Neural progenitor cell (in vitro differentiated cells): ENCODE data around the gene SDCCAG8. TPM values are rescaled to one million over a fixed set of nuclear protein-coding genes. Genes with fewer than 3 reads are reported as not detected.

Experiments used
- DNase-seq: peaks from one replicate; pipeline ENCODE4 v3.0.0-alpha.2; 2016; ENCODE audit warnings: low spot score
- H2AFZ ChIP-seq: fragments of 200-600 bp; sonication (generic); replicated peaks from 2 replicates; pipeline ENCODE4 v1.6.1; 2016; ENCODE audit warnings: antibody characterized with exemption
- H3F3A ChIP-seq: fragments of 200-600 bp; sonication (generic); 2 replicates; pipeline ENCODE4 v1.6.1; 2016; ENCODE audit warnings: antibody characterized with exemption, low read depth
- H3K27ac ChIP-seq: fragments of 200-600 bp; sonication (generic); 2 replicates; pipeline ENCODE4 v1.5.1; 2016; ENCODE audit warnings: mild to moderate bottlenecking
- H3K27me3 ChIP-seq: fragments of 200-600 bp; sonication (generic); 2 replicates; pipeline ENCODE4 v1.6.1; 2016; ENCODE audit warnings: mild to moderate bottlenecking, moderate library complexity
- H3K36me3 ChIP-seq: fragments of 200-600 bp; sonication (generic); 2 replicates; pipeline ENCODE4 v1.5.1; 2016
- H3K4me1 ChIP-seq: fragments of 200-600 bp; sonication (generic); 2 replicates; pipeline ENCODE4 v1.6.1; 2016; ENCODE audit warnings: mixed run types
- H3K4me2 ChIP-seq: fragments of 200-600 bp; sonication (generic); 2 replicates; pipeline ENCODE4 v1.6.1; 2016
- H3K4me3 ChIP-seq: fragments of 200-600 bp; sonication (generic); 2 replicates; pipeline ENCODE4 v1.5.1; 2016
- H3K79me2 ChIP-seq: fragments of 200-600 bp; sonication (generic); 2 replicates; pipeline ENCODE4 v1.6.1; 2016; ENCODE audit warnings: low read depth
- H3K9ac ChIP-seq: fragments of 200-600 bp; sonication (generic); 2 replicates; pipeline ENCODE4 v1.6.1; 2016
- H3K9me3 ChIP-seq: fragments of 200-600 bp; sonication (generic); 2 replicates; pipeline ENCODE4 v1.5.1; 2016; ENCODE audit warnings: low read depth
- H4K20me1 ChIP-seq: fragments of 200-600 bp; sonication (generic); 2 replicates; pipeline ENCODE4 v1.6.1; 2016; ENCODE audit warnings: low read depth
- H3K27ac Mint-ChIP-seq: 3 replicates; pipeline ENCODE4 v1.8.0; 2021; ENCODE audit warnings: mixed read lengths
- H3K27me3 Mint-ChIP-seq: 2 replicates; pipeline ENCODE4 v1.8.0; 2022; ENCODE audit warnings: low read depth, mild to moderate bottlenecking, inconsistent platforms, moderate library complexity, mixed read lengths; ENCODE audit not compliant: insufficient read depth
- H3K36me3 Mint-ChIP-seq: 3 replicates; pipeline ENCODE4 v1.8.0; 2021; ENCODE audit warnings: mixed read lengths
- H3K4me1 Mint-ChIP-seq: 3 replicates; pipeline ENCODE4 v1.8.0; 2021; ENCODE audit warnings: mixed read lengths
- H3K4me3 Mint-ChIP-seq: 3 replicates; pipeline ENCODE4 v1.8.0; 2021; ENCODE audit warnings: mild to moderate bottlenecking, moderate library complexity, mixed read lengths
- H3K9me3 Mint-ChIP-seq: 3 replicates; pipeline ENCODE4 v1.8.0; 2020; ENCODE audit warnings: mixed read lengths
- CTCF ChIP-seq: fragments of 200-600 bp; sonication (generic); IDR thresholded peaks from 2 replicates; pipeline ENCODE4 v1.5.1; 2017; ENCODE audit warnings: antibody characterized with exemption, mild to moderate bottlenecking
- EZH2 ChIP-seq: fragments of 200-600 bp; sonication (generic); IDR thresholded peaks from 2 replicates; pipeline ENCODE4 v1.6.1; 2017; ENCODE audit warnings: antibody characterized with exemption, mild to moderate bottlenecking, moderate library complexity
- EZH2phosphoT487 ChIP-seq: fragments of 200-600 bp; sonication (generic); IDR thresholded peaks from 2 replicates; pipeline ENCODE4 v1.6.1; 2017; ENCODE audit warnings: antibody characterized with exemption
- total RNA-seq: library from RNA; depleted of rRNA; stranded (reverse); fragments of >200 nt; gene quantifications from 2 replicates; pipeline ENCODE4 v1.2.3, GENCODE V29; 2015; ENCODE audit warnings: low replicate concordance

Gene SDCCAG8
- total RNA-seq, 1 donor from 2014 or later: 30.3 TPM

- no peak overlapping the region for H3K4me3 ChIP-seq
- no peaks in the 10 kb centered on the region for H4K20me1 ChIP-seq
- DNase-seq: no peak
- H3K4me1 Mint-ChIP-seq: peaks cover 15% of the 10 kb centered on the region
- H3K36me3 ChIP-seq: no peaks in the 10 kb centered on the region
- no peaks in the 10 kb centered on the region for H3K27me3 ChIP-seq
- H3K27ac Mint-ChIP-seq: no peak overlapping the region
- no peak for TF ChIP-seq EZH2
- TF ChIP-seq CTCF: no peak
- TF ChIP-seq EZH2phosphoT487: no peak
- H3K9me3 ChIP-seq: no peaks in the 10 kb centered on the region
- no peaks in the 10 kb centered on the region for H3F3A ChIP-seq
- no peak overlapping the region for H3K4me2 ChIP-seq
- no peaks in the 10 kb centered on the region for H3K36me3 Mint-ChIP-seq
- H3K4me1 ChIP-seq: peaks cover 8% of the 10 kb centered on the region
- H3K79me2 ChIP-seq: no peaks in the 10 kb centered on the region
- peaks cover 2% of the 10 kb centered on the region for H3K9me3 Mint-ChIP-seq
- H2AFZ ChIP-seq: no peak overlapping the region
- H3K27ac ChIP-seq: no peak overlapping the region
- H3K4me3 Mint-ChIP-seq: no peak overlapping the region
- H3K9ac ChIP-seq: no peak overlapping the region
- peaks cover 2% of the 10 kb centered on the region for H3K27me3 Mint-ChIP-seq
Measured at GRCh38 chr1:243447347-243447746, 191.5 kb downstream of the SDCCAG8 start.

DNA sequence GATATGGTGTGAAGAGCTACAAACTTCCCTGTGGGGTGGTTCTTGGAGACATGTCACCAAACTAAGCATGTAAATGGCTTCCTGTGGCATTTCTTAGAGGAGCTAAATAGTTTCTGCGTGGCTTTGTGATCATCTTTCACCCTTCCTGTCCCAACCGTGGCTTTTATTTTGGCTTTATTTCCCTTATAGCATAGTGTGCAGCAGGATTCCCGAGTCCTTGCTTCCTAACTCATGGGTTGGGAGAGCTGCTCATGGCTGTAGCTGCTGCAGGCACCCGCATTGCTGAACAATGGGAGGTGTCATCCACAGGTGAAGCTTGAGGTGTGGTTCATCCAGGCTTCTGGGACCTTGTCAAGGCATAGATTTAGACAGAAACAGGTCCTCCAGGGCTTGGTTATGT lies 192.0 kb downstream of the SDCCAG8 start:
- Histone ChIP-seq H3K79me2 (no peaks in the 10 kb centered on the region), H3K27me3 (no peaks in the 10 kb centered on the region), H3K27ac (no peak overlapping the region), H3K4me2 (no peak overlapping the region), H3K36me3 (no peaks in the 10 kb centered on the region), H2AFZ (no peak overlapping the region), H3K9me3 (no peaks in the 10 kb centered on the region), H3K4me3 (no peak overlapping the region), H4K20me1 (no peaks in the 10 kb centered on the region), H3F3A (no peaks in the 10 kb centered on the region), H3K4me1 (peaks cover 8% of the 10 kb centered on the region), H3K9ac (no peak overlapping the region)
- H3K27ac Mint-ChIP-seq: no peak overlapping the region
- no peak for DNase-seq
- peaks cover 2% of the 10 kb centered on the region for H3K27me3 Mint-ChIP-seq
- peaks cover 11% of the 10 kb centered on the region for H3K4me1 Mint-ChIP-seq
- H3K4me3 Mint-ChIP-seq: no peak overlapping the region
- H3K9me3 Mint-ChIP-seq: peaks cover 2% of the 10 kb centered on the region
- TF ChIP-seq EZH2phosphoT487: no peak
- no peak for TF ChIP-seq EZH2
- no peak for TF ChIP-seq CTCF
- no peaks in the 10 kb centered on the region for H3K36me3 Mint-ChIP-seq

- H3K4me1 Mint-ChIP-seq: peaks cover 2% of the 10 kb centered on the region
- no peaks in the 10 kb centered on the region for H3K9me3 ChIP-seq
- no peak overlapping the region for H3K4me3 ChIP-seq
- no peaks in the 10 kb centered on the region for H3F3A ChIP-seq
- no peak overlapping the region for H3K27ac ChIP-seq
- H3K36me3 Mint-ChIP-seq: no peaks in the 10 kb centered on the region
- no peaks in the 10 kb centered on the region for H3K36me3 ChIP-seq
- H3K27me3 Mint-ChIP-seq: peaks cover 2% of the 10 kb centered on the region
- no peaks in the 10 kb centered on the region for H4K20me1 ChIP-seq
- TF ChIP-seq EZH2phosphoT487 (no peak), EZH2 (no peak), CTCF (no peak)
- peaks cover 2% of the 10 kb centered on the region for H3K9me3 Mint-ChIP-seq
- no peak overlapping the region for H2AFZ ChIP-seq
- H3K4me1 ChIP-seq: no peaks in the 10 kb centered on the region
- no peak overlapping the region for H3K27ac Mint-ChIP-seq
- H3K4me2 ChIP-seq: no peak overlapping the region
- no peaks in the 10 kb centered on the region for H3K79me2 ChIP-seq
- DNase-seq: no peak
- H3K4me3 Mint-ChIP-seq: no peak overlapping the region
- no peaks in the 10 kb centered on the region for H3K27me3 ChIP-seq
- H3K9ac ChIP-seq: no peak overlapping the region
Measured at GRCh38 chr1:243449373-243449772, 193.5 kb downstream of the SDCCAG8 start.
